ENCODE data around the gene ABHD14A. TPM values are rescaled to one million over a fixed set of nuclear protein-coding genes. Genes with fewer than 3 reads are reported as not detected.

Gene ABHD14A
- total RNA-seq, 2 experiments from 2014 or later: 7.5 to 8.9 TPM

DNA sequence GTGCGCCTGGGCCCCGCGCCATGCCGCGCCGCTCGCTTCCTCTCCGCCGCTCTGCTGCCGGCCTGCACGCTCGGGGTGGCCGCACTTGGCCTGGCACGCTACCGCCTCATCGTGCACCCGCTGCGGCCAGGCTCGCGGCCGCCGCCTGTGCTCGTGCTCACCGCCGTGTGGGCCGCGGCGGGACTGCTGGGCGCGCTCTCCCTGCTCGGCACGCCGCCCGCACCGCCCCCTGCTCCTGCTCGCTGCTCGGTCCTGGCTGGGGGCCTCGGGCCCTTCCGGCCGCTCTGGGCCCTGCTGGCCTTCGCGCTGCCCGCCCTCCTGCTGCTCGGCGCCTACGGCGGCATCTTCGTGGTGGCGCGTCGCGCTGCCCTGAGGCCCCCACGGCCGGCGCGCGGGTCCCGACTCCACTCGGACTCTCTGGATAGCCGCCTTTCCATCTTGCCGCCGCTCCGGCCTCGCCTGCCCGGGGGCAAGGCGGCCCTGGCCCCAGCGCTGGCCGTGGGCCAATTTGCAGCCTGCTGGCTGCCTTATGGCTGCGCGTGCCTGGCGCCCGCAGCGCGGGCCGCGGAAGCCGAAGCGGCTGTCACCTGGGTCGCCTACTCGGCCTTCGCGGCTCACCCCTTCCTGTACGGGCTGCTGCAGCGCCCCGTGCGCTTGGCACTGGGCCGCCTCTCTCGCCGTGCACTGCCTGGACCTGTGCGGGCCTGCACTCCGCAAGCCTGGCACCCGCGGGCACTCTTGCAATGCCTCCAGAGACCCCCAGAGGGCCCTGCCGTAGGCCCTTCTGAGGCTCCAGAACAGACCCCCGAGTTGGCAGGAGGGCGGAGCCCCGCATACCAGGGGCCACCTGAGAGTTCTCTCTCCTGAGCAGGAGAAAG lies 18.7 kb upstream of the ABHD14A start:
- H3K4me1 ChIP-seq (ENCODE audit: insufficient read depth, low read length, poor library complexity, severe bottlenecking): peaks cover 3% of the 10 kb centered on the region
- no peaks in the 10 kb centered on the region for H3K36me3 ChIP-seq (ENCODE audit: insufficient read depth, low read length)
- H3K4me3 ChIP-seq (ENCODE audit: low read depth, low read length, poor library complexity, severe bottlenecking): no peak overlapping the region
- H3K27ac ChIP-seq (ENCODE audit: low read depth, low read length, poor library complexity, severe bottlenecking): no peak overlapping the region
- ChIA-PET CTCF (ENCODE audit: unreplicated experiment) (no interaction called here), POLR2A (no interaction called here)
- no peak for TF ChIP-seq EZH2phosphoT487 (IDR thresholded peaks at IDR 0.05; ENCODE audit: borderline replicate concordance, low read depth, low read length)
- TF ChIP-seq, protein P1, sequence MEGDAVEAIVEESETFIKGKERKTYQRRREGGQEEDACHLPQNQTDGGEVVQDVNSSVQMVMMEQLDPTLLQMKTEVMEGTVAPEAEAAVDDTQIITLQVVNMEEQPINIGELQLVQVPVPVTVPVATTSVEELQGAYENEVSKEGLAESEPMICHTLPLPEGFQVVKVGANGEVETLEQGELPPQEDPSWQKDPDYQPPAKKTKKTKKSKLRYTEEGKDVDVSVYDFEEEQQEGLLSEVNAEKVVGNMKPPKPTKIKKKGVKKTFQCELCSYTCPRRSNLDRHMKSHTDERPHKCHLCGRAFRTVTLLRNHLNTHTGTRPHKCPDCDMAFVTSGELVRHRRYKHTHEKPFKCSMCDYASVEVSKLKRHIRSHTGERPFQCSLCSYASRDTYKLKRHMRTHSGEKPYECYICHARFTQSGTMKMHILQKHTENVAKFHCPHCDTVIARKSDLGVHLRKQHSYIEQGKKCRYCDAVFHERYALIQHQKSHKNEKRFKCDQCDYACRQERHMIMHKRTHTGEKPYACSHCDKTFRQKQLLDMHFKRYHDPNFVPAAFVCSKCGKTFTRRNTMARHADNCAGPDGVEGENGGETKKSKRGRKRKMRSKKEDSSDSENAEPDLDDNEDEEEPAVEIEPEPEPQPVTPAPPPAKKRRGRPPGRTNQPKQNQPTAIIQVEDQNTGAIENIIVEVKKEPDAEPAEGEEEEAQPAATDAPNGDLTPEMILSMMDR (conservative IDR thresholded peaks at IDR 0.05; ENCODE audit: low read length): peak; percentile 59
- H3K79me2 ChIP-seq (ENCODE audit: insufficient read depth, low read depth, low read length): no peaks in the 10 kb centered on the region
- H3K4me2 ChIP-seq (ENCODE audit: low read length): no peak overlapping the region
- H4K20me1 ChIP-seq (ENCODE audit: insufficient read depth, low read length): no peaks in the 10 kb centered on the region
- no TSS peak for BruUV-seq (replicated peaks)
- intact Hi-C loops (cut with micrococcal nuclease; ENCODE audit: unreplicated experiment): no loop called here
- peak; percentile 36 for DNase-seq (ENCODE audit: low spot score)
- no peak overlapping the region for H2AFZ ChIP-seq (ENCODE audit: low read length)
- no peaks in the 10 kb centered on the region for H3K9me3 ChIP-seq (ENCODE audit: low read length)
- no peaks in the 10 kb centered on the region for H3K9me2 ChIP-seq (ENCODE audit: insufficient read depth, low read length)

DNA sequence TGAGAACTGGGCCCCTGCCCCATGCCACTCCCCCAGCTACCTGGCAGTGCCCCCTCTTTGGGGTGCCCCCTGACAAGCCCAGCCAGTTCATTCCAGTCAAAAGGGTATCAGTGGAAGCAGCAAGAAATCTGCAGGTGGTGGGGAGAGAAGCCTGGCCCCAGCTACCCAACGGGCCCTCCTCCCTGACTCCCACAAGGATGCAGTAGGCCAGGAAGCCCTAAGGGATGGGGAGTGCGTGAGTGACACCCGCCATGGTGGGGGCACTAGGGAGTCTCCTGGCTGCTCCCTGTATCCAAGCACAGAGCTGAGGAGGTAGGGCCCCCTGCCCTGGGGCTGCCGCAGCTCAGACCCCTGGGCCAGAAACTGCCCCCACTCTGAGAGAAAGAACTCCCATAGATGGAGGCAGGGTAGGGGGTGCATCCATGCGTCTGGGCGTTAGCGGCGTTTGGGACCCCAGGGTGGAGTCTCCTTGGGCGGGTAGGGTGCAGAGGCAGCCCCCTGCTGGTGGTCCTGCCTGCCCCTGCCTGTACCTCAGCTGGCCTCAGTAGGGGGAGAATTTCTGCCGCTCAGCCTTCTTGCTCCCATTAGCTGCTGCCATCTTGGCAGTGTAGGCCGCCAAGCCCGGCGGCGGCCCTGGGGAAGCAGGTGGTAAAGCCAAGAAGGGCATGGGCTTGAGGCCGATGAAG lies 17.2 kb upstream of the ABHD14A start:
- no peak for TF ChIP-seq EZH2phosphoT487 (IDR thresholded peaks at IDR 0.05; ENCODE audit: borderline replicate concordance, low read depth, low read length)
- TF ChIP-seq, protein P1 (conservative IDR thresholded peaks at IDR 0.05; ENCODE audit: low read length): no peak
- intact Hi-C loops (cut with micrococcal nuclease; ENCODE audit: unreplicated experiment): no loop called here

More for the DNA sequence above, 17.2 kb upstream of the ABHD14A start:
- Histone ChIP-seq H3K79me2 (ENCODE audit: insufficient read depth, low read depth, low read length) (no peaks in the 10 kb centered on the region), H3K4me3 (ENCODE audit: low read depth, low read length, poor library complexity, severe bottlenecking) (no peak overlapping the region), H2AFZ (ENCODE audit: low read length) (no peak overlapping the region), H3K9me3 (ENCODE audit: low read length) (no peaks in the 10 kb centered on the region), H4K20me1 (ENCODE audit: insufficient read depth, low read length) (no peaks in the 10 kb centered on the region), H3K27ac (ENCODE audit: low read depth, low read length, poor library complexity, severe bottlenecking) (no peak overlapping the region), H3K4me1 (ENCODE audit: insufficient read depth, low read length, poor library complexity, severe bottlenecking) (peaks cover 3% of the 10 kb centered on the region), H3K9me2 (ENCODE audit: insufficient read depth, low read length) (no peaks in the 10 kb centered on the region), H3K36me3 (ENCODE audit: insufficient read depth, low read length) (no peaks in the 10 kb centered on the region), H3K4me2 (ENCODE audit: low read length) (no peak overlapping the region)
- ChIA-PET POLR2A (no interaction called here), CTCF (ENCODE audit: unreplicated experiment) (no interaction called here)
- no peak for DNase-seq (ENCODE audit: low spot score)
- BruUV-seq (replicated peaks): no TSS peak

Measured in OCI-LY7 (cell line).